ENCODE results near the gene SLC16A13.
A peak's percentile ranks its signal among the peaks of the same experiment; 100 is the strongest.
"Not testable (repeated sequence)": the region's sequence is repeated elsewhere in the genome, so short reads cannot be mapped to it uniquely, and the experiment has no call there.

The SLC16A13 gene

DNA sequence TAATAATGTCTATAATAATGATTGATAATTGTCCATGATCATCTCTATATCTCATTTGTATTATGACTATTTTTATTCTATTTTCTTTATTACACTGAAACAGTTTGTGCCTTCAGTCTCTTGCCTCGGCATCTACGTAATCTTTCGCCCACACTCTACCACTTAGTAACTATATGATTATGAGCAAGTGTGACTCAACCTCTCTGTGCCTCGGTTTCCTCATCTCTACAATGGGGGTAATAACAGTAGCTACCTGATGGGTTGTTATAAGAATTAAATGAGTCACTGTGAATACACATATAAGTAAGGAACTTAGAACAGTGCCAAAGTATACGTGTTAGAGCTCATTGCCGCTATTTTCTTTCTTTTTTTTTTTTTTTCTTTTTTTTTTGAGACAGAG lies 11.8 kb downstream of the SLC16A13 start:
- H3K4me2 ChIP-seq (ENCODE audit: low read length), result peak overlapping the region; percentile 78
- no peak overlapping the region for H3K9ac ChIP-seq
- peaks cover 13% of the 10 kb centered on the region for H3K4me1 ChIP-seq
- H3K4me3 ChIP-seq (ENCODE audit: low read depth, low read length), result peak overlapping the region; percentile 57
- H3K27me3 ChIP-seq (ENCODE audit: control insufficient read depth, insufficient read depth, low read length), result no peaks in the 10 kb centered on the region
- H3K27ac ChIP-seq, result peak overlapping the region; percentile 98
- TF ChIP-seq, protein P1, sequence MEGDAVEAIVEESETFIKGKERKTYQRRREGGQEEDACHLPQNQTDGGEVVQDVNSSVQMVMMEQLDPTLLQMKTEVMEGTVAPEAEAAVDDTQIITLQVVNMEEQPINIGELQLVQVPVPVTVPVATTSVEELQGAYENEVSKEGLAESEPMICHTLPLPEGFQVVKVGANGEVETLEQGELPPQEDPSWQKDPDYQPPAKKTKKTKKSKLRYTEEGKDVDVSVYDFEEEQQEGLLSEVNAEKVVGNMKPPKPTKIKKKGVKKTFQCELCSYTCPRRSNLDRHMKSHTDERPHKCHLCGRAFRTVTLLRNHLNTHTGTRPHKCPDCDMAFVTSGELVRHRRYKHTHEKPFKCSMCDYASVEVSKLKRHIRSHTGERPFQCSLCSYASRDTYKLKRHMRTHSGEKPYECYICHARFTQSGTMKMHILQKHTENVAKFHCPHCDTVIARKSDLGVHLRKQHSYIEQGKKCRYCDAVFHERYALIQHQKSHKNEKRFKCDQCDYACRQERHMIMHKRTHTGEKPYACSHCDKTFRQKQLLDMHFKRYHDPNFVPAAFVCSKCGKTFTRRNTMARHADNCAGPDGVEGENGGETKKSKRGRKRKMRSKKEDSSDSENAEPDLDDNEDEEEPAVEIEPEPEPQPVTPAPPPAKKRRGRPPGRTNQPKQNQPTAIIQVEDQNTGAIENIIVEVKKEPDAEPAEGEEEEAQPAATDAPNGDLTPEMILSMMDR (IDR thresholded peaks at IDR 0.05), result no peak
- H3K79me2 ChIP-seq, result no peaks in the 10 kb centered on the region
- H3K36me3 ChIP-seq (ENCODE audit: control insufficient read depth, insufficient read depth, low read length), result no peaks in the 10 kb centered on the region
- no peaks in the 10 kb centered on the region for H3K9me3 ChIP-seq (ENCODE audit: control insufficient read depth, low read length)
- peak overlapping the region; percentile 97 for H2AFZ ChIP-seq

DNA sequence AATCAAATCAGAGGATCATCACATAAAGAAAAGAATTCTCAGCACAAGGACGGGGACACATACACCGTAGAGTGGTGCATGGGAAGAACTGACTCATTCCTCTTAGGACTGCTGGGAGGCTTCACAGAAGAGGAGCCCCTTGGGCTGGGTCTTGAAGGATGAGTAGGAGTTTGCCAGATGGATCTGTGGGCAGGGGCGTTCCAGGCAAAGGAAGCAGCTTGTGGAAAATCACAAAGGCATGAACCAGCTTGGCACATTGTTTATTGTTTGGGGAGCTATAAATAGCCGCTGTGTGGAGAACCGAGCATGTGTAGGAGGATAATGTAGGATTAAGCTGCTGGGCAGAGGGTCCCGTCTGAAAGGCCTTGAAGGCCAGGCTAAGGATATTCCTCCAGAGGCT lies 13.2 kb downstream of the SLC16A13 start:
- Histone ChIP-seq H3K27ac (no peak overlapping the region), H3K36me3 (ENCODE audit: control insufficient read depth, insufficient read depth, low read length) (no peaks in the 10 kb centered on the region), H3K79me2 (no peaks in the 10 kb centered on the region), H2AFZ (no peak overlapping the region), H3K9me3 (ENCODE audit: control insufficient read depth, low read length) (no peaks in the 10 kb centered on the region), H3K27me3 (ENCODE audit: control insufficient read depth, insufficient read depth, low read length) (no peaks in the 10 kb centered on the region), H3K9ac (no peak overlapping the region), H3K4me2 (ENCODE audit: low read length) (no peak overlapping the region), H3K4me3 (ENCODE audit: low read depth, low read length) (no peak overlapping the region), H3K4me1 (peaks cover 7% of the 10 kb centered on the region)
- TF ChIP-seq, protein P1 (IDR thresholded peaks at IDR 0.05), result no peak

DNA sequence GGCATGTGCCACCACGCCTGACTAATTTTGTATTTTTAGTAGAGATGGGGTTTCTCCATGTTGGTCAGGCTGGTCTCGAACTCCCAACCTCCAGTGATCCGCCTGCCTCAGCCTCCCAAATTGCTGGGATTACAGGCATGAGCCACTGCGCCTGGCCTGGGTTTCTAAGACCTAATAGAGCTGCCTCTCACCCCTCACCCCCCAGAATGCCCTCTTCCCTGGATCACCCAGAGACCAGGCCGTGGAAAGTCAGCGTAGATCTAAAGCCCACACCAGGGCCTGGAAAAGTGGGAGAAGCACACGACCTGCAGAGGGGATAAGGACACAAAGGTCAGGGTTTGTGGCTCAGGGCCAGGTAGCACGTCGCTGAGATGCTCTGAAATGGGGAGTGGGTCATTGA lies 14.8 kb downstream of the SLC16A13 start:
- not testable (repeated sequence) for H2AFZ ChIP-seq; H3K4me3 ChIP-seq (ENCODE audit: low read depth, low read length); H3K79me2 ChIP-seq; H3K27ac ChIP-seq; H3K9ac ChIP-seq; H3K27me3 ChIP-seq (ENCODE audit: control insufficient read depth, insufficient read depth, low read length); H3K4me1 ChIP-seq; H3K9me3 ChIP-seq (ENCODE audit: control insufficient read depth, low read length); H3K36me3 ChIP-seq (ENCODE audit: control insufficient read depth, insufficient read depth, low read length); H3K4me2 ChIP-seq (ENCODE audit: low read length)

DNA sequence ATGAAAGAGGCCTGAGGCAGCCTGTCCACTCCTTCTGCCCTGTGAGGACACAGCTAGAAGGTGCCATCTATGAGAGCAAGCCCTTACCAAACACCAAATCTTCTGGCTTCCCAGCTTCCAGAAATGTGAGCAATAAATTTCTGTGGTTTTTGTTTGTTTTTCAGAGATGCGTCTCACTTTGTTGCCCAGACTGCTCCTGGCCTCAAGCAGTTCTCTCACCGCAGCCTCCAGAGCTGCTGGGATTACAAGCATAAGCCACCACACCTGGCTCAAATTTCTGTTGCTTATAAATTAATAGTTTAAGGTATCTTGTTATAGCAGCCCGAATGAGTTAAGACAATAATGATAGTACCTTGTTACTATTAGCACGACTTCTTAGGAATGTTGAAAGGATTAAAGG lies 20.6 kb downstream of the SLC16A13 start:
- no peak overlapping the region for H2AFZ ChIP-seq
- H3K79me2 ChIP-seq, result no peaks in the 10 kb centered on the region
- no peaks in the 10 kb centered on the region for H3K36me3 ChIP-seq (ENCODE audit: control insufficient read depth, insufficient read depth, low read length)
- H3K4me3 ChIP-seq (ENCODE audit: low read depth, low read length), result no peak overlapping the region
- TF ChIP-seq, protein P1 (IDR thresholded peaks at IDR 0.05), result no peak
- no peaks in the 10 kb centered on the region for H3K4me1 ChIP-seq
- no peak overlapping the region for H3K4me2 ChIP-seq (ENCODE audit: low read length)
- H3K9me3 ChIP-seq (ENCODE audit: control insufficient read depth, low read length), result no peaks in the 10 kb centered on the region
- H3K27ac ChIP-seq, result no peak overlapping the region
- H3K27me3 ChIP-seq (ENCODE audit: control insufficient read depth, insufficient read depth, low read length), result no peaks in the 10 kb centered on the region
- no peak overlapping the region for H3K9ac ChIP-seq

DNA sequence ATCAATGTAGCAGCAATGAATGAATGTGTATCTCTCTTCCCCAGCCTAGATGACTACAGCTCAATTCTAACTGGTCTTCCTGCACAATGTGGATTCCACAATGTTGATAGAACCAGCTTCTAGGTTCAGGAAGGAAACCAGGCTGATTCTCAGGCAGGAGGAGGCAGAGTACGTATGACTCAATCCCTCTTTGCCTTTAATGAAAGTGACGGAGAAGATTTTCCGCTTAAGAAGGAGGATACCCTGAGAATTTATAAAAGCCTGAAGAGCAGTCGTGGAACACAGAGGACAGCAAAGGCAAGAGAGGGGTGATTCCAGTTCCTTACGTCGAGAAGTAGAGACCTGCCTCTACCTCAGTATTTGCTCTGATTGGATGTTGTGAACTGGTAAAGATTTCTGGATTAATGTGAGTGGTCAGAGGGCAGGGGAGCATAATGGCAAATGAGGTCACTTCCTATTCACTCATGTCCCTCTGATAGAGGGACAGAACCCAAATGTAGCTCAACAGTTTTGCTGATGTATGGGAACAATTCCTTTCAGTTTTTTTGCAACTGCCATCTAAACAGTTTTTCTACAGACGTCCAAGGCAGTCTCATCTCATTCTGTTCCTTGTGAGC lies 23.1 kb downstream of the SLC16A13 start:
- Histone ChIP-seq H3K36me3 (ENCODE audit: control insufficient read depth, insufficient read depth, low read length) (no peaks in the 10 kb centered on the region), H3K27ac (no peak overlapping the region), H3K27me3 (ENCODE audit: control insufficient read depth, insufficient read depth, low read length) (no peaks in the 10 kb centered on the region), H3K4me3 (ENCODE audit: low read depth, low read length) (no peak overlapping the region), H3K4me2 (ENCODE audit: low read length) (no peak overlapping the region), H3K4me1 (no peaks in the 10 kb centered on the region), H2AFZ (no peak overlapping the region), H3K9me3 (ENCODE audit: control insufficient read depth, low read length) (no peaks in the 10 kb centered on the region), H3K79me2 (no peaks in the 10 kb centered on the region), H3K9ac (no peak overlapping the region)
- TF ChIP-seq, protein P1 (IDR thresholded peaks at IDR 0.05), result no peak

All from parathyroid adenoma (tissue), 2 donors.